ENCODE measurements around the gene RPRD1A. TPM values are rescaled to one million over a fixed set of nuclear protein-coding genes. Genes with fewer than 3 reads are reported as not detected.

Gene RPRD1A
- total and polyA plus RNA-seq, 9 of the 15 experiments (the other 6 are each of a cell fraction or from before 2014, with no cell fraction given), result 30.2 to 142 (median 66.0) TPM

GRCh38 chr18:35969676-35970075 lies 97.7 kb downstream of the RPRD1A start:
- Histone ChIP-seq H4K20me1 (replicated peaks; ENCODE audit: control insufficient read depth, insufficient read depth, low read length) (no peaks in the 10 kb centered on the region), H3K4me3 (no peak overlapping the region), H3K79me2 (ENCODE audit: control insufficient read depth, insufficient read depth, low read length) (peaks cover 22% of the 10 kb centered on the region), H3K4me2 (ENCODE audit: insufficient read depth, low read length) (no peak overlapping the region), H3K9ac (ENCODE audit: insufficient read depth in 1 of 2, low read depth in 2 of 2, low read length in 2 of 2) (no peak overlapping the region), H3K9me3 (replicated peaks; ENCODE audit: control insufficient read depth, insufficient read depth, low read depth, low read length) (no peaks in the 10 kb centered on the region), H3K27me3 (ENCODE audit: control insufficient read depth in 2 of 2, insufficient read depth in 2 of 2, low read length in 2 of 2) (no peaks in the 10 kb centered on the region; a peak in 1 of 5 replicates), H3K36me3 (ENCODE audit: control insufficient read depth, insufficient read depth, low read length) (peaks cover 11% of the 10 kb centered on the region), H2AFZ (ENCODE audit: low read depth, low read length) (no peak overlapping the region), H3K4me1 (replicated peaks in 1 of 2; ENCODE audit: control insufficient read depth in 2 of 2, insufficient read depth in 2 of 2, low read length in 2 of 2) (peaks cover 11 to 13% of the 10 kb centered on the region in 2 experiments; a peak in 2 of 5 replicates), H3K9me1 (ENCODE audit: control insufficient read depth, insufficient read depth, low read length) (no peaks in the 10 kb centered on the region), H3K27ac (ENCODE audit: extremely low read depth, low read depth, low read length) (no peak overlapping the region)
- FAIRE-seq (no peak), DNase-seq (ENCODE audit: extremely low read depth in 1 of 4, low spot score in 3 of 4) (no peak), ATAC-seq (no peak)
- TF ChIP-seq ATF3 (IDR thresholded peaks at IDR 0.05) (peak; percentile 54), ATF3 (CRISPR knock-in tag; conservative IDR thresholded peaks at IDR 0.05) (no peak), CEBPB (tag; IDR thresholded peaks at IDR 0.05) (peak; percentile 81), PRDM10 (IDR thresholded peaks at IDR 0.05; ENCODE audit: partially characterized antibody) (no peak), GTF2F1 (IDR thresholded peaks at IDR 0.05; ENCODE audit: low read depth, low read length) (no peak), CEBPG (CRISPR knock-in tag; IDR thresholded peaks at IDR 0.05) (no peak), CEBPG (tag; conservative IDR thresholded peaks at IDR 0.05 in 1 of 2, IDR thresholded peaks at IDR 0.05 in 1 of 2) (peak; percentile 54 to 86)
- no TSS peak for BruUV-seq (replicated peaks)
- ChIA-PET CTCF (ENCODE audit: low intra/inter-chr PET ratio) (no interaction called here), POLR2A (no interaction called here)
- intact Hi-C loops (cut with micrococcal nuclease), result no loop called here
- in situ Hi-C loops (cut with MboI), result no loop called here
